Immature natural killer cell (primary cell): Measurements from ENCODE around the gene TSC22D2. TPM values are rescaled to one million over a fixed set of nuclear protein-coding genes. Genes with fewer than 3 reads are reported as not detected.

Experiments
- DNase-seq, 3 donors: peaks; one replicate each; pipeline ENCODE4 v3.0.0; 2022; ENCODE audit warnings: mixed read lengths in 1 of 3
- H3K27ac Mint-ChIP-seq, 6 donors: one replicate each; pipeline ENCODE4 v1.8.0; 2020; ENCODE audit warnings: mixed read lengths in 6 of 6, mild to moderate bottlenecking in 5 of 6, inconsistent platforms in 4 of 6, moderate library complexity in 3 of 6
- H3K27me3 Mint-ChIP-seq, 3 donors: one replicate each; pipeline ENCODE4 v1.8.0; 2020 to 2021; ENCODE audit warnings: low read depth in 3 of 3, mild to moderate bottlenecking in 3 of 3, mixed read lengths in 3 of 3, moderate library complexity in 3 of 3, inconsistent platforms in 1 of 3
- H3K36me3 Mint-ChIP-seq, 3 donors: one replicate each; pipeline ENCODE4 v1.8.0; 2020; ENCODE audit warnings: mixed read lengths in 3 of 3, inconsistent platforms in 2 of 3, mild to moderate bottlenecking in 2 of 3
- H3K4me1 Mint-ChIP-seq, 2 donors: one replicate each; pipeline ENCODE4 v1.8.0; 2020; ENCODE audit warnings: inconsistent platforms in 2 of 2, mild to moderate bottlenecking in 2 of 2, mixed read lengths in 2 of 2, moderate library complexity in 1 of 2
- H3K4me3 Mint-ChIP-seq, 5 donors: one replicate each; pipeline ENCODE4 v1.8.0; 2020; ENCODE audit warnings: mild to moderate bottlenecking in 5 of 5, mixed read lengths in 5 of 5, inconsistent platforms in 3 of 5, moderate library complexity in 3 of 5
- H3K9me3 Mint-ChIP-seq, 6 donors: one replicate each; pipeline ENCODE4 v1.8.0; 2020; ENCODE audit warnings: mild to moderate bottlenecking in 6 of 6, mixed read lengths in 6 of 6, inconsistent platforms in 4 of 6, moderate library complexity in 3 of 6
- polyA plus RNA-seq, 3 donors: library from polyadenylated mRNA; unstranded; fragments of 300-500 nt; fragmentation: Illumina TruSeq; gene quantifications; one replicate each; pipeline ENCODE4 v1.2.3, GENCODE V29; 2021

TSC22D2 gene
- polyA plus RNA-seq, 3 donors from 2014 or later, result 6.4 to 10.4 (median 9.0) TPM

DNA sequence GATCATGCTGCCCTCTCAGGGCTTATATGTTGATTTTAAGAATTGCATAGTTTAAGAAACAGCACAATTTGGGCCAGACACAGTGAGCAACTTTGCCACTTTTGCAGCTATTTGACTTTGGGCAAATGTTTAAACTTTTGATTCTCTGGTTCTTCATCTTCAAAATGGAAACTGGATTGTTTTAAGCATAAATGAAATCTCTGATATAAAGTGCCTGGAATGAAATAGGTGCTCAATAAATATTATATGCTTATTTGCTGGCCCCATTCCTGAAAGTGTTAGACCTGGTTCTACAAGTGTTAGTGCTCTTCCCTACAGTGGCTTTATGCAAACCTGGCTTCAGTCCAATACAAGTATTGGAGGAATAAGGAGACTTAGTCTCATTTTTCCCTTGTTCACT is 33.1 kb upstream of the TSC22D2 start:
- Mint-ChIP-seq H3K27me3 (peaks cover 0 to 3% (median 1%) of the 10 kb centered on the region in 3 donors), H3K4me1 (peaks cover 0 to 12% of the 10 kb centered on the region in 2 donors), H3K9me3 (no peaks in the 10 kb centered on the region), H3K36me3 (peaks cover 0 to 8% (median 0%) of the 10 kb centered on the region in 3 donors), H3K27ac (no peak overlapping the region), H3K4me3 (no peak overlapping the region)
- no peak for DNase-seq

DNA sequence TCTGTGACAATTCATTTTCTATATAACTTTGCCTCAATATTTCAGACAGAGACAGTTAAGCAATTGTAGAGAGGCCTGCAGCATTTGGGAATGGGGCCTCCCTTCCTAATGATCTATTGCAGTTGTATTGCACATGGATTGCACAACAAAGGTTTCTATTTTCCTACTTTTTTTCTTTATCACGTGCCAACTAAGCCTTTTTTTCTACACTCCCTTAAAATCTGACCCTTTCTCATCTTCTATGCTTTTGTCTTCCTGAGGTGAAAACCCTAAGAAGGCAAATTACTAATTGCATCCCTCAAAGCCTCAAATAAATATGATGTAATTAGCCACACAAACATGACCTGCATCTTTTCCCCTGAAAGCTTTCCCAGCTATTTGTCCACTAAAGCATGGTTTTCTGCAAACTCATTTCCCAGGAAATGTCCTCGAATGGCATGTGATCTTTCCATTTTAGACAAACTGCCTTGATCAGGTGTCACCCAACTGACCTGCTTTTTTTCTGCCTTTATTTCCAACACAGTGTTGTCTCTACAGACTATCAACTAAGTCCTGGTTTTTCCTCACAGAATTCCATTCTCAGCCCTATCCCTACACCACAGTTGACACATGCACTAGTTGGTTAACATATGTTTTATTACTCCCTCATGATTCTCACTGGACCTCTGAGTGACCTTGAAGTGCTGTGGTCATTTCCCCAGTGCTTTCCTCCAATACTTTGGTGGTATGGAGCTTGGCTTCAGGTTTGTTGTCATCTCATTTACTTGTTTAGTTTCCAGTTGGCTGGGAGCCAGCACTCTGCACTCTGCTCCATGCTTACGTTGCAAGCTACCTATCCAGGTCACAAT is 31.9 kb upstream of the TSC22D2 start:
- Mint-ChIP-seq H3K4me1 (peaks cover 0 to 12% of the 10 kb centered on the region in 2 donors), H3K27me3 (peaks cover 0 to 3% (median 1%) of the 10 kb centered on the region in 3 donors), H3K27ac (no peak overlapping the region)

DNA sequence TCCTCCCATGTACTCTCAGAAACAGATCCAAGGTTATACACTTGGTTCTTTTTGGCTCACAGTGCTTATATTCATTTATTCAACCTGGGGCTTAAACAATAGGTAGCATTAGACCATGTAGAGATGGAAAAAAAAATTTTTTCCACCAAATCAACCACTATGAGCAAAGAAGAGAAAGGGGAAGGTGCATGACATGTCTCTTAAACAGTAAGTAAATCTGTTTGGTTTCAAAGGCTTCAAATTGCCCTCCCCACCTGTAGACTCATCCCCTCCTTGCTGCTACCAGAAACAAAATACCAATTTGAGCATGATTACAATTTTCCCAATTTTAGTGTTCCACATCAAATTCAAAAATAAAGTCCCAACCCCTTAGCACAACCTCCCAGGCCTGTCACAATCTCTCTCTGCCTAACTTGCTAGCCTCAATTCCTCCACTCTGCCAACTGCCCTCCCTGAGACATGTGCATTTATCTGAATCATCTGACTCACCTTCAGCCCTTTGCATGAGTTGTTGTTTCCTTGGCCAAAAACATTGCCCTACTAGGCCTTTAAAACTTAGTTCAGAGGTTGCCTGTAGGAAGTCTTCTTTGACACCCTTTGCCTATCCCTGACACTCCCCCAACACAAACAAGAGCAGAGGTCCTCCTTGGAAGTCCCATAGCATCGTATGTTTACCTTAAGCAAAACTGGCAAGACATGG is 30.3 kb upstream of the TSC22D2 start:
- H3K36me3 Mint-ChIP-seq, result peaks cover 0 to 8% (median 0%) of the 10 kb centered on the region in 3 donors
- no peak overlapping the region for H3K27ac Mint-ChIP-seq
- peaks cover 0 to 3% (median 1%) of the 10 kb centered on the region in 3 donors for H3K27me3 Mint-ChIP-seq
- no peak for DNase-seq
- peaks cover 4 to 18% of the 10 kb centered on the region in 2 donors for H3K4me1 Mint-ChIP-seq
- H3K4me3 Mint-ChIP-seq, result no peak overlapping the region
- H3K9me3 Mint-ChIP-seq, result no peaks in the 10 kb centered on the region

More for the DNA sequence above, 31.9 kb upstream of the TSC22D2 start:
- Mint-ChIP-seq H3K4me3 (no peak overlapping the region), H3K36me3 (peaks cover 0 to 8% (median 0%) of the 10 kb centered on the region in 3 donors), H3K9me3 (no peaks in the 10 kb centered on the region)
- DNase-seq, result no peak

DNA sequence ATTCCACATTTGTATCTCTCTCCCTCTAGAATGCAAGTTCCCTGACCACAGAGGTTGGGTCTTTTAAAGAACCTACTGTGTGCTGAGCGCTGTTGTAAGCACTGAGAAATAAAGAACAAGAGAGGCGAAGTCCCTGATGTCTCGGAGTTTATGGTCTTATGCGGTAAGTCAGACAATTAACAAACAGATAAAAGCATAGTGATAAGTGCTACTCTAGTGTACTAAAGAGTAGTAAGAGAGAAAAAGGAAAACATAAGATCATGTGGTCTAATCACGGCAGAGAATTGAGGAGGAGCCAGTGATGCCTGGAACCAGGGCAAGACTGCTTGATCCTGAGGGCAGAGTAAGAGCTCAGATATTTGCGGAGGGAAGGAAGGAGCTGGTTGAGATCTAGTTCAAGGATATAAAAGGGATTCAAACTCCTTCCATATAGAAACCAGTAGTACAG is 29.8 kb upstream of the TSC22D2 start:
- Mint-ChIP-seq H3K9me3 (no peaks in the 10 kb centered on the region), H3K4me1 (peaks cover 4 to 15% of the 10 kb centered on the region in 2 donors), H3K4me3 (no peak overlapping the region), H3K27ac (no peak overlapping the region), H3K36me3 (peaks cover 0 to 8% (median 0%) of the 10 kb centered on the region in 3 donors), H3K27me3 (peaks cover 0 to 3% (median under 1%) of the 10 kb centered on the region in 3 donors)
- DNase-seq, result no peak

DNA sequence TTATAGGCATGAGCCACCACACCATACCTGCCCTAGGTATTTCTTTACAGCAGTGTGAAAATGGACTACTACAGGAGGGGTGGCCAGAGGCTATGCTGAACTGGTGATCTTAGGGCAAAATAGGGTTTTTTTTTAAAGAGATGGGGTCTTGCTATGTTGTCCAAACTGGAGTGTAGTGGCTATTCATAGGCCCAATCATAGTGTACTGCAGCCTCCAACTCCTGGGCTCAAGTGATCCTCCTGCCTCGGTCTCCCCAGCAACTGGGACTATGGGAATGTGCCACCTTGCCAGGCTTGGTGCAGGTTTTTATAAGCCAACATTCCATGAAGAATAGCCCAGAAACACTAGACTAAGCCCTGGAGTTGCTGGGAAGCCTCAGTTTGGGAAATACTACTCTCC is 28.6 kb upstream of the TSC22D2 start:
- Mint-ChIP-seq H3K27ac (no peak overlapping the region), H3K36me3 (peaks cover 0 to 8% (median 0%) of the 10 kb centered on the region in 3 donors), H3K27me3 (peaks cover 0 to 3% (median 0%) of the 10 kb centered on the region in 3 donors), H3K9me3 (no peaks in the 10 kb centered on the region), H3K4me3 (no peak overlapping the region), H3K4me1 (peaks cover 5 to 9% of the 10 kb centered on the region in 2 donors)
- no peak for DNase-seq

DNA sequence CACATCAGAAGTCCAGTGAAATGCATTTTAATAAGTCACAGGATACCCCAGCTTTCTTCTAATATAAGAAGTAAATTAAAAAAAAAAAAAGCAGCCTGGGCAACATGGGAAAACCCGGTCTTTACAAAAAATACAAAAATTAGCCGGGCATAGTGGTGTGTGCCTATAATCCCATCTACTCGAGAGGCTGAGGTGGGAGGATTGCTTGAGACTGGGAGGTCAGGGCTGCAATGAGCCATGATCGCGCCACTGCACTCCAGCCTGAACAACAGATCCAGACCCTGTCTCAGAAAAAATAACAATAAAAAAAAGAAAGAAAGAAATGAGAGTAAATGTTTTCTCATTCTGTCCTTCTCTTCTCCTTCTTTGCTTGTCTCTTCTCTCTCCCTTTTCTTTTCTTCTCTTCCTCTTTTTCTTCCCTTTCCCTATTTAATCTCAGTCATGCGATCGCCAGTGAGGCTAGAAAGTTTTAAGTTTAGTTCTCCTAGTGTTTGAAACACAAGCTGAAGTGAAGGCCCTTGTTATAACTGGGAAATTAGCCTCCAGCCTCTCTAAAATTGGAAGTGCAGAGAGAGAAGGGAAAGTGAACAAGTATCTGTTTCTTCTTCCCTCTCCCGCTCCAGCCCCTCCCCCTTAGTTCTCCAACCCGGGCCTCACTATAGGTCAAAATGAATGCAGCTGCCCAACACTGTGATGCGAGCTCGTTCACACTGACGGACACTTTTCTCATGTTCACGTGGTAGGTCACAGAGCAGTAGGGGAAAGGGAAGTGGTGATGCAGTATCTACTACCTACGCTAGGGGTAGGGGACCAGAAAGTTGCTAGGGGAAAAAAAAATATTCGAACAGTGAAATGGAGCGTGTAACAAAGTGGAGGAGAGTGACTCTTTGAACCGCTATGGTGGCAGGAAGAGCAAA is 23.5 kb upstream of the TSC22D2 start:
- Mint-ChIP-seq H3K4me3 (peak overlapping the region; percentile 61 to 85 (median 69)), H3K36me3 (no peaks in the 10 kb centered on the region), H3K27ac (peak overlapping the region; percentile 38 to 87 (median 54)), H3K27me3 (peaks cover 0 to 4% (median 2%) of the 10 kb centered on the region in 3 donors), H3K9me3 (no peaks in the 10 kb centered on the region), H3K4me1 (peaks cover 21 to 25% of the 10 kb centered on the region in 2 donors)
- peak; percentile 61 to 63 (median 63) for DNase-seq

DNA sequence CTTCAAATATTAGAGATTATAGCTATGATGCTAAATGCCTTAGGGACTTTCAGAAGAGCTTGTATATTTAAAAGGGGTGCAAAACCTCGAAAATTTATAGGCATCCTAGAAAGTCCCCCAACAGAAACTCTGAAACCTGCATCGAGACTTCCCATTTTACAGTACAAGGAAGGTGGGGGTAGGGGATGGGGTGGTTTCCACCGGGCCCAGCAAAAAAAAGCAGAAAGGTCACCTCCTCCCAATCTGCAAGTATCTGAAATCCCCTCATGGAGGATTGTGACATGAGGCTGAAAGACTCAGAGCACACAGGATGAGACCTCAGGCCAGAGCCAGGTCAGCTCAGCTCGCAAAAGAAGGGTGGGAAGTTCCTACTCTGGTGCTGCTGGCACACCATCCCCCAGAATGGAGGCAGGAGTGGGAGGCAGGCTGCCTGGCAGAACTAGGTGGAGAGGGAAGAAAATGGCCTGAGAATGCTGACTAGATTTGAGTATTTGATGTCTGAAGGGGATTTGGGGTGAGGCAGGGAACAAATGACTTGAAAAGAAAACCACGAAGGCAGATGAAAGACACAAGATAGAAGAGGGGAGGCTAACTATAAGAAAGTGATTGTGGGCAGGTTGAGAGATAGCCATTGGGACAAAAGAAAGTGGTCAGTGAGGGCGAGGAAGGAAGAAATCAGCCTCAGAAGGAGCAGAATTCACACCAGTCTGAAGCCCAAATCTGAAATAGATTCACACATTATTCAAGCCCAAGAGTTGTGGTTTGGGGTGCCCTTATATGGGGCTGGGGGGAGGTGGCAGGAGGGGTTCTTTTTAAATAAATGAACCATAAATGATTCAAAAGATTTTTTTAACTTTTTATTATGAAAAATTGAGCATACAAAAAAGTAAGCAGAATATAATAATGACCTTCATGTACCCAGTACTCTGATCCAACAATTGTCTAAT is 22.5 kb upstream of the TSC22D2 start:
- Mint-ChIP-seq H3K4me1 (peaks cover 21 to 25% of the 10 kb centered on the region in 2 donors), H3K4me3 (peak overlapping the region; percentile 23 to 85 (median 61)), H3K36me3 (no peaks in the 10 kb centered on the region), H3K9me3 (no peaks in the 10 kb centered on the region), H3K27ac (peak overlapping the region; percentile 15 to 79 (median 46)), H3K27me3 (peaks cover 0 to 4% (median 2%) of the 10 kb centered on the region in 3 donors)
- DNase-seq, result peak; percentile 14 to 43 (median 24)

DNA sequence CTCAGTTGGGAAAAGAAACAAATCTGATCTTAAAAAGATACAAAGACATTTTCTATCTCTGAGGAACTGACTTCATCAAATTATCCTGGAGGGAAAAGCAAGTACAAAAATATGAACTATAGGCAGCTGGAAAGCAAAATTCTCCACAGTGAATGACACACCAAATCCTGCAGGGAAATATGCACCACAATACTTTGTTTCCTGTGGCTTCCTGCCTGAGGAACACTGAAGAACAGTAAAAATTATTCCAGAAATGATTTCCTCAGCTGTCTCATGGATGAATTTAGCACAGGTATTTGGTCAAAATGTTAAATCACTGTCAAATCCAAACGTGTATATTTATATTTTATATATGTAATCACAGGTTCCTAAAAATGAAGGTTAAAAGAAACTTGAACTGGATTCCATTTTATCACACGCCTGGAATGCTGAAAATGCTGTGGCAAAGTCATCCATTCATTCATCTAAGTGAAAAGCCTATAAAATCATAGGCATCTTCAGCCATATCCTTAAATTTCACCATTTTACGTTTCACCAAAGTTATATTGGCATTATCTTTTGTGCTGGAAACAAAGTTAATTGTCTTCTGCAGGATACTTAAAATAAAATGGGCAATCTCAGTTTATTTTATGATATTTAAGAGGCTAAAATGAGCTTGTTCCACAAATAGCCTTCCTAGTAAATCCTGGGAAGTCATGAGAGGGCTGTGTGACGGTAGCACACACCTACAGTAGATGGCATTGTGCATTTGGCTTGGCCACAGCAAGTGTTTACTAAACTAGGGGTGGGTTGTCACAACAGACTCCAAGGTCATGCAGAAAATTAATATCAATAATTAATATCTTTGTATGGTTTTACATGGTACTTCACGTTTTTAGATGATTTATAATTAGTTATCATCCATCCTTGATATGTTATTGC is 19.3 kb upstream of the TSC22D2 start:
- Mint-ChIP-seq H3K4me1 (peaks cover 17 to 18% of the 10 kb centered on the region in 2 donors), H3K9me3 (no peaks in the 10 kb centered on the region), H3K4me3 (no peak overlapping the region), H3K27ac (no peak overlapping the region), H3K27me3 (peaks cover 2 to 4% (median 2%) of the 10 kb centered on the region in 3 donors), H3K36me3 (peaks cover 0 to 9% (median 0%) of the 10 kb centered on the region in 3 donors)
- DNase-seq, result no peak

DNA sequence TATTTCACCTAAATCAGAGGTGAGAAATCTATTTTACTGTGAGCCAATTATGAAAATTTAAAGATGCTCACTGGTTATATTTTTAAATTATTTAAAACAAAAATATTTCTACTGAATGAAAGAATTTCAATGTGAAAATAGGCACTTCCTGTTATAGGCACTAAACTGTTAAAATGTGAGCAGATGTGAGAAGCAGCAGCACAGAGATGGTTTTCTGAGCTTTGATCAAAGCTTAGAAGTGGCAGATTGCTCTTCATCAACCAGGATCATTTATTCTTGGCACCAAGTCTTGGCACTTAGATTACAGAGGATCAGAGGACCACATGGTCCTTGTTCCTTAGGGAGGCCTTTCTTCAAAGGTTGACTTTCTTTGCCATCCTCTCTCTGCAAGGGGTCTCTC is 18.0 kb upstream of the TSC22D2 start:
- DNase-seq, result no peak
- H3K4me3 Mint-ChIP-seq, result no peak overlapping the region
- peaks cover 2% of the 10 kb centered on the region in 3 donors for H3K27me3 Mint-ChIP-seq
- H3K4me1 Mint-ChIP-seq, result peaks cover 10% of the 10 kb centered on the region in 2 donors
- peaks cover 0 to 9% (median 0%) of the 10 kb centered on the region in 3 donors for H3K36me3 Mint-ChIP-seq
- peak overlapping the region in 1 of 6 donors; percentile 12 for H3K27ac Mint-ChIP-seq
- H3K9me3 Mint-ChIP-seq, result no peaks in the 10 kb centered on the region

DNA sequence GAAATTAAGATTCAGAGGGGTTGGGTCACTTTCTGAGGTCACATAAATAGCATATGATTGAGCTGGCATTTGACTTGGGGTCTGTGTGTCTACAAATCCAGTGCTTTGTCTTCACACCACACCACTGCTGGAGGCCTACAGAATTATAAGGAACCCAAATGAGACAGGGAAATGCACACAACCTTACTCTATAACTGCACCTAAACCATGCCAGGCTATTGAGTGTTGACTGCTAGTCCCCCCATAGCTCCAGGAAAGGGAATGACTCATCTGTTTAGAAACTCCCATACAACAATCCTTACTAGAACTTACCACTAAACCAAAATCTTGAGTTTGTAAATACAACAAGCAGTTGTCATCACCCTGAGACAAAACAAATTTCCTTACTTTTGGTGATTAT is 16.9 kb upstream of the TSC22D2 start:
- Mint-ChIP-seq H3K27ac (no peak overlapping the region), H3K4me3 (no peak overlapping the region), H3K9me3 (no peaks in the 10 kb centered on the region), H3K4me1 (peaks cover 0 to 1% of the 10 kb centered on the region in 2 donors), H3K36me3 (peaks cover 0 to 9% (median 0%) of the 10 kb centered on the region in 3 donors), H3K27me3 (peaks cover 2 to 4% (median 2%) of the 10 kb centered on the region in 3 donors)
- DNase-seq, result no peak

DNA sequence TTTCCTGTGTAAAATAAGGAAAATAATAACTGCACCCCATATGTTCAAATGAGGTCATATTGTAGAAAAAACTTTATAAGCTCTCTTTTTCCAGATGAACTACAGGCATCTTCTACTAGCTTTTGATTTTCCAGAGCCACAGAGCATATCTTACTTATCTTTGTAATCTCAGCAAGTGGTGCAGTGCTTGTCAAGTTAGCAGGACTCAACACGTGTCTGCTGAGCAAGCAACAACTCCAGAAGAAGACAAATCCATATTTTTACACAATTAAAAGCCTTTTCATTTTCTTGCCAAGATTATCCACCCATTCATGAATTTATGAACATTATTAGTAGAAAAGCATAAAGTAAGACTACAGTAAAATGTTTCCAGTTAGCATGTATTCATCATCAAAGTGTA is 14.4 kb upstream of the TSC22D2 start:
- H3K36me3 Mint-ChIP-seq, result peaks cover 0 to 9% (median 3%) of the 10 kb centered on the region in 3 donors
- H3K4me1 Mint-ChIP-seq, result no peaks in the 10 kb centered on the region
- H3K27me3 Mint-ChIP-seq, result peaks cover 2% of the 10 kb centered on the region in 3 donors
- no peaks in the 10 kb centered on the region for H3K9me3 Mint-ChIP-seq
- no peak overlapping the region for H3K4me3 Mint-ChIP-seq
- no peak overlapping the region for H3K27ac Mint-ChIP-seq
- DNase-seq, result no peak
